Bronchial smooth muscle cell (primary cell): Measurements from ENCODE around the gene P4HB. TPM values are rescaled to one million over a fixed set of nuclear protein-coding genes. Genes with fewer than 3 reads are reported as not detected.

Experiments used
- total RNA-seq: library from RNA; depleted of rRNA; stranded (reverse); fragments of >200 nt; gene quantifications from 2 replicates; pipeline ENCODE4 v1.2.1, GENCODE V29; 2014

The P4HB gene
- total RNA-seq: 766 and 822 TPM in 2 replicates

DNA sequence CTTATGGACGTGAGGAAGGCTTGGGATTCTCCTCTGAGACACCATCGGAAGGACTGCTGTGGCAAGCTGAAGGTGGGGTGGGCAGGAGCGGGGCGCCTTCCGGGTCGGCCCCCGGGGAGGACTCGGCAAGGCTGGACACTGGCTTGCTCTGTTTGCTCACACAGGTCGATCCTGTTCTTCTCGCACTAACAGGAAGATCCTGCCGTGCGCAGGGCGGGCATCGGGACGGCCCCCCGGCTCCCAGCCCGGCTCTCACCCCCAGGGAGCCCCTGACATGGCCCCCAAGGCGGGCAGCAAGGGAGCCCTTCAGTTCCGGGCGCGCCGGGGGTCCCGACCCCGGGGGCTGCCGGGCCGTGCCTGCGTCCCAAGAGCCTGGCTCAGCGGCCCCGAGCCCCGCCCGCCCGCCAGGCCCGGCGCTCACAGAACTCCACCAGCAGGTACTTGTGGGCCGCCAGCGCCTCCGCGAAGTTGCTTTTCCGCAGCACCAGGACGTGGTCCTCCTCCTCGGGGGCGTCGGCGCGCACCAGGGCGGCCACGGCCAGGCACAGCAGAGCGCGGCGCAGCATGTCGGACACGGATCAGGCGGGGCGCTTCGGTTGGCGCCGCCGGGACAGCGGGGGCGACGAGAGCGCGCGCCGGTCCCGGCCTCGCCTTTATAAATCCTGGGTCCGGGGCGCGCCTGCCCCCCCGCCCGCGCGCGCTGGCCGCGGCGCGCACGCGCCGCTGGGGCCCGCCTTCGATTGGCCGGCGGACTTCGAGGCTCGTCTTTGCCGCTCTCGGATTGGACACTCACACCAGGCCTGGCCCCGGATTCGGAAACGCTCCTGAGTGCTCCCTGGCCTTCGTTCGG is at the start of gene P4HB:
P4HB (minus strand) TSS at position 630 of the 850 bp plus-strand sequence; CDS start at position 566, 64 bp downstream.

DNA sequence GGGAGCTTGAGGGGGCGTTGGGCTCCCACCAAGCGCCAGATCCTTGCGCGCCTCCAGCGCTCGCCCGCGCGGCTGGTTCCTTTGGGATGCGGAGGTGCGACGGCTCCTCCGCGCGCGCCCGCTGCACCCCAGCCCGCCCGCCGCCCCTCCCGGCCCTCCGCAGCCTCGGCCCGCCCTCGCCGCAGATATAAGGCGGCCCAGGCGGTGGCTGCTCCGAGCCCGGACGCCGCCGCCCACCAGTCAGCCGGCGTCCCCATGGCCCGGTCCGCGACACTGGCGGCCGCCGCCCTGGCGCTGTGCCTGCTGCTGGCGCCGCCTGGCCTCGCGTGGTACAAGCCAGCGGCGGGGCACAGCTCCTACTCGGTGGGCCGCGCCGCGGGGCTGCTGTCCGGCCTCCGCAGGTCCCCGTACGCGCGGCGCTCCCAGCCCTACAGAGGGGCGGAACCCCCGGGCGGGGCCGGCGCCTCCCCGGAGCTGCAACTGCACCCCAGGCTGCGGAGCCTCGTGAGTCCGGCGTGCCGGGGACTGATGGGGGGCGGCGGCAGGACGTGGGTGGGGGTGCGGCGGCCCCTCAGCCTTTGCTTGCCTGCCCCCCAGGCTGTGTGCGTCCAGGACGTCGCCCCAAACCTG is 41.8 kb upstream of the P4HB start, which contains the start of gene NPB:
NPB (plus strand) TSS at position 216 of the 630 bp plus-strand sequence; CDS start at position 256, 40 bp downstream.

DNA sequence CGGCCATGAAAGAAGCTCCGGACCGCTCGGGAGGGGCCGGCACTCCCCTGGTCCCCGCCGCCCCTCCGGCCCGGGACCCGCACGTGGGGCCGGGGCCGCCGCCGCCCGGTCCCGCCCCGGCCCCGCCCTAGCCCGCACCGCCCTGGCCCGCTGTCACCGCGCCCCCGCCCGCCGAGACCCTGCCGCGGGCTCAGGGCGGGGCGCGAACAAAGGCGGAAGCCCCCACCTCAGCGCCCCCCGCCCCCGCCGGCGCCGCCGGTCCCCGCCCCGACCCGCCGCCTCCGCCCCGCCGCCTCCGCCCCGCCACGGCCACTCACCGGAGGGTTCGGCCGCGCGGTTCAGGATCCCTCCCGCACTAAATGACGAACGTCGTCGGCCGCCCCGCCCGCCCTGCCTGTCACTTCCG is 10.6 kb upstream of the P4HB start, which contains the start of gene ARHGDIA:
ARHGDIA (minus strand) TSS at position 357 of the 406 bp plus-strand sequence. CDS start 1,407 bp downstream, outside the sequence.

DNA sequence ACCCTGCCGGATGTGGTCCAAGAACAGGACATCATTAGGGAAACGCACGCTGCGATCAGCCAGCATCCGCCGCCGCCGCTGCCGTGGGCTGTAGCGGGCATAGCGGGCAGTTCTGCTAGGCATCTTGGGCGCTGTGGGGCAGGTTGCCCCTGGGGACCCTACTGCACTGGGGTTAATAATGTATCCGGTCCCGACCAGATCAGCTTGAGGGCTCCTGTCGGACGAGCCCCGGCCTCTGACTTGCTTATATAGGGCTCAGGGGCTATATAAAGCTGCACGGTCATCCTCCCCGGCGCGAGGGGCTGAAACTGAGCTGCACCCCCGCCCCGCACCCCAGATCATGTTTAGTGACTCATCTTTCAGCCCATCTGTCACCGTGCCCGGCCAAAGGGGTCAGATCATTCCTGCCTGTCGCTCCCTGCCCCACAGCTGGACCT is 25.5 kb downstream of the P4HB start, which contains the start of gene PPP1R27:
PPP1R27 (minus strand) TSS at position 220 of the 437 bp plus-strand sequence; CDS start at position 123, 97 bp downstream.

DNA sequence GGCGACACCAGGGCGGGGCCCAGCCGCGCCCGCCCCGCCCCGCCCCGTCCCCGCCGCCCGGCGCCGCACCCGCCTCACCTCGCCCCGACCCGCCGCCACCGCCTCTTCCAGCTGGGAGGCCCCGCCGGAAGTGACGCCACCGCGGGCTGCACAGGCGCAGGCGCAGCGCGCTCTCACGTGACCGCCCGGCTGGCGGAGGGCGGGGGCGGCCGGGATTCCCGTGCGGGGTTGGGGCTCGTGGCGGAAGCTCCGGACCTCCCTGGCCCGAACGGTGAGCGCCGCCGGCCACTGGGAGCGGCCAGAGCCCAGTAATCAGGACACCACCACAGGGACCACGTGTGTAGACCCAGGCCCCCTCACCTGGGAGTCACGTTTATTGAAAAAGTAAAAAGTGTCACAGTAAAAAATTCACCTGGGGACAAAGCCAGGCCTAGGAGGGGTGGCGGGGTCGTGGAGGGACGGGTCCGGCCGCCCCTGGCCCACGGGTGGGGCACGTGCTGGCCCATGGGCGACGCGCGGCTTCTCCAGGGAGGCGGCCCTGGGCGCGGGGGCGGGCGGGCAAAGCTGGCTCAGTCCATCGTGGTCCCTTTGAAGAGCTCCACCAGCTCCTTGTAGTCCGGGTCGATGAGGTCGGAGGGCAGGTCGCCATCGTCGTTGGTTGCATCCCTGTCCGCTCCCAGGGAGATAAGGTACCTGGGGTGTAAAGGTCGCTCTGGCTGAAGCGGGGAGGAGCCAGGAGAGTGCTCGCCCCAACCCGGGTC is 27.0 kb downstream of the P4HB start, which contains the start of gene MCRIP1:
MCRIP1 (minus strand) TSS at position 132 of the 761 bp plus-strand sequence. CDS start 8,785 bp downstream, outside the sequence.

DNA sequence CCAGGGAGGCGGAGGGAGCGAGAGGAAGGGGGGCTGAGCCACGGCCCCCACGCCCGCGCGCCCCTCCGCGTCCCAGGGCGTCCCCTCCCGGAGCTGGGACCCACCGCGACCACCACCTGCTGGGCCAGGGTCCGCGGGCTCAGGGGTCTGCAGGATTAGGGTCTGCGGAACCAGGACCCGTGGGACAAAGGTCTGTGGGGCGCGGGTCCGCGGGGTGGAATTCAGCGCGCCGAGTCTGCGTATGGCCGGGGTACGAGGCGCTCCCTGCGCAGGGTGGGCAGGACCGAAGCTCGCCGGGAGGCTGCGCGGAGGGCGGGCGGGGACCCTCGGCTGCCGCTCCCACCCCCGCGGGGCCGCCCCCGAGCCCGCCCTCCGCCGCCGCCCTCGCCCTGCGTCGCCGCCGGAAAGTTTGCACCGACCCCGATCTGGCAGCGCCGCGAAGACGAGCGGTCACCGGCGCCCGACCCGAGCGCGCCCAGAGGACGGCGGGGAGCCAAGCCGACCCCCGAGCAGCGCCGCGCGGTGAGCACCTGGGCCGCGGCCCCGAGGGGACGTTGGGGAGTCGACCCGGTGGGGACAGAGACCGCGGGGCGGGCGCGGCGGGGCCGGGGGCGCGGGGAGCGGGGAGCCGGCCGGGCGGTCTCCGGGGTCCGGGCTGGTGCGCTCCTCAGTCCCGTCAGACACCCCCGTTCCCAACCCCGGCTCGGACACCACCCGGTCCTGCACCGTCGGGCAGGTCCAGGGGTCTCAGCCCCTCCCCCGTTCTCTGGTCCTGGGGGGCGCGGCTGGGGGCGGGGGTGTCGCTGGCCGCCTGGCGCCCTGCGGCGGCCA is 56.4 kb downstream of the P4HB start, which contains the start of gene GCGR:
GCGR (plus strand) TSS at position 423 of the 831 bp plus-strand sequence. CDS start 4,869 bp downstream, outside the sequence.

Other genes starting within 250 kb of the P4HB start
- 40.7 and 58.6 TPM in 2 replicates for gene NPLOC4, start 223.4 kb downstream of the P4HB start, total RNA-seq
- gene TSPAN10, start 223.3 kb downstream of the P4HB start, total RNA-seq: 0.86 and 3.3 TPM in 2 replicates
- not detected in 2 replicates for gene PDE6G, start 204.0 kb downstream of the P4HB start, total RNA-seq
- 37.0 and 39.0 TPM in 2 replicates for gene OXLD1, start 193.9 kb downstream of the P4HB start, total RNA-seq
- gene CCDC137, start 193.8 kb downstream of the P4HB start, total RNA-seq: 6.5 and 7.5 TPM in 2 replicates
- 21.5 and 34.0 TPM in 2 replicates for gene ARL16, start 176.7 kb downstream of the P4HB start, total RNA-seq
- 57.4 and 64.3 TPM in 2 replicates for gene HGS, start 176.5 kb downstream of the P4HB start, total RNA-seq
- gene MRPL12, start 157.2 kb downstream of the P4HB start, total RNA-seq: 3.5 and 7.6 TPM in 2 replicates
- 2.7 and 5.4 TPM in 2 replicates for gene SLC25A10, start 148.3 kb downstream of the P4HB start, total RNA-seq
- gene GCGR, start 56.4 kb downstream of the P4HB start, total RNA-seq: not detected in 2 replicates
- gene MCRIP1, start 27.2 kb downstream of the P4HB start, total RNA-seq: 96.1 and 97.3 TPM in 2 replicates
- not detected in 2 replicates for gene PPP1R27, start 25.5 kb downstream of the P4HB start, total RNA-seq
- 44.2 and 81.2 TPM in 2 replicates for gene ARHGDIA, start 10.8 kb upstream of the P4HB start, total RNA-seq
- 89.5 and 91.1 TPM in 2 replicates for gene ALYREF, start 31.1 kb upstream of the P4HB start, total RNA-seq
- gene ANAPC11, start 31.2 kb upstream of the P4HB start, total RNA-seq: 255 and 291 TPM in 2 replicates
- 0.26 and 0.63 TPM in 2 replicates for gene NPB, start 41.7 kb upstream of the P4HB start, total RNA-seq
- 41.1 and 46.2 TPM in 2 replicates for gene PCYT2, start 50.9 kb upstream of the P4HB start, total RNA-seq
- 18.8 and 21.9 TPM in 2 replicates for gene SIRT7, start 57.6 kb upstream of the P4HB start, total RNA-seq
- 12.1 and 17.5 TPM in 2 replicates for gene MAFG, start 67.2 kb upstream of the P4HB start, total RNA-seq
- 46.8 and 79.8 TPM in 2 replicates for gene PYCR1, start 76.8 kb upstream of the P4HB start, total RNA-seq
- not detected in 2 replicates for gene MYADML2, start 86.7 kb upstream of the P4HB start, total RNA-seq
- under 0.01 TPM in 1 of 2 replicates, not detected in the other for gene NOTUM, start 100.7 kb upstream of the P4HB start, total RNA-seq
- gene ASPSCR1, start 117.1 kb upstream of the P4HB start, total RNA-seq: 26.6 and 28.4 TPM in 2 replicates
- 14.9 and 33.4 TPM in 2 replicates for gene CENPX, start 162.3 kb upstream of the P4HB start, total RNA-seq
- 12.0 and 15.0 TPM in 2 replicates for gene LRRC45, start 162.8 kb upstream of the P4HB start, total RNA-seq
- gene RAC3, start 171.1 kb upstream of the P4HB start, total RNA-seq: 5.4 and 5.7 TPM in 2 replicates
- 25.1 and 30.3 TPM in 2 replicates for gene DCXR, start 177.2 kb upstream of the P4HB start, total RNA-seq
- gene RFNG, start 191.3 kb upstream of the P4HB start, total RNA-seq: 24.6 and 26.8 TPM in 2 replicates
- gene GPS1, start 191.4 kb upstream of the P4HB start, total RNA-seq: 92.8 and 95.1 TPM in 2 replicates
- 34.8 and 43.7 TPM in 2 replicates for gene DUS1L, start 205.3 kb upstream of the P4HB start, total RNA-seq
- 63.3 and 80.4 TPM in 2 replicates for gene FASN, start 237.7 kb upstream of the P4HB start, total RNA-seq